ENCODE results near the gene BAG1.
A peak's percentile ranks its signal among the peaks of the same experiment; 100 is the strongest.

The BAG1 gene

GRCh38 chr9:33264473-33265177 is at the start of gene BAG1, which contains the start of gene CHMP5:
Gene BAG1, minus strand, starts transcription at chr9:33264708.
Gene CHMP5, plus strand, starts transcription at chr9:33265049. Its CDS starts 30 bp downstream, at chr9:33265079.
- peak; percentile 95 to 98 (median 96) for DNase-seq

- DNase-seq, result no peak
These were observed 47.4 kb upstream of the BAG1 start for GRCh38 chr9:33311953-33312352.

- DNase-seq, result no peak
These were observed 46.2 kb upstream of the BAG1 start for GRCh38 chr9:33310748-33311147.

- no peak for DNase-seq
These were observed 45.4 kb upstream of the BAG1 start for GRCh38 chr9:33309903-33310302.

- DNase-seq, result no peak
These were observed 42.6 kb upstream of the BAG1 start for GRCh38 chr9:33307067-33307466.

GRCh38 chr9:33306037-33306436 is 41.5 kb upstream of the BAG1 start:
- no peak for DNase-seq

- no peak for DNase-seq
These were observed 39.9 kb upstream of the BAG1 start for GRCh38 chr9:33304362-33304761.

GRCh38 chr9:33300546-33300945 is 36.0 kb upstream of the BAG1 start:
- no peak for DNase-seq

- DNase-seq, result peak in 2 of 3 experiments; percentile 1
These were observed 32.9 kb upstream of the BAG1 start for GRCh38 chr9:33297432-33297831.

GRCh38 chr9:33295571-33295970 is 31.1 kb upstream of the BAG1 start:
- no peak for DNase-seq

GRCh38 chr9:33294670-33295432 is 30.3 kb upstream of the BAG1 start:
- no peak for DNase-seq

- no peak for DNase-seq
These were observed 29.3 kb upstream of the BAG1 start for GRCh38 chr9:33293782-33294181.

GRCh38 chr9:33291901-33292300 is 27.4 kb upstream of the BAG1 start:
- no peak for DNase-seq

- no peak for DNase-seq
These were observed 26.5 kb upstream of the BAG1 start for GRCh38 chr9:33291031-33291397.

- peak; percentile 90 to 95 (median 91) for DNase-seq
These were observed 25.9 kb upstream of the BAG1 start, which contains the start of gene NFX1 for GRCh38 chr9:33290247-33291030. Gene NFX1, plus strand, starts transcription at chr9:33290516. Its CDS starts 57 bp downstream, at chr9:33290573.

GRCh38 chr9:33289936-33290246 is 25.4 kb upstream of the BAG1 start:
- no peak for DNase-seq

GRCh38 chr9:33289496-33289895 is 25.0 kb upstream of the BAG1 start:
- peak in 1 of 3 experiments; percentile 22 for DNase-seq

- DNase-seq, result no peak
These were observed 24.4 kb upstream of the BAG1 start for GRCh38 chr9:33288828-33289483.

GRCh38 chr9:33288235-33288634 is 23.7 kb upstream of the BAG1 start:
- no peak for DNase-seq

- DNase-seq, result peak; percentile 5 to 64 (median 12)
These were observed 22.6 kb upstream of the BAG1 start for GRCh38 chr9:33287087-33287490.

- DNase-seq, result no peak
These were observed 21.0 kb upstream of the BAG1 start for GRCh38 chr9:33285502-33285901.

GRCh38 chr9:33277484-33277883 is 13.0 kb upstream of the BAG1 start:
- no peak for DNase-seq

GRCh38 chr9:33273972-33274328 is 9.4 kb upstream of the BAG1 start:
- no peak for DNase-seq
